ENCODE data around the gene KRT15. TPM values are rescaled to one million over a fixed set of nuclear protein-coding genes. Genes with fewer than 3 reads are reported as not detected.

KRT15 gene
- total RNA-seq, 6 donors from 2014 or later: 10.5 to 57.9 (median 19.2) TPM

DNA sequence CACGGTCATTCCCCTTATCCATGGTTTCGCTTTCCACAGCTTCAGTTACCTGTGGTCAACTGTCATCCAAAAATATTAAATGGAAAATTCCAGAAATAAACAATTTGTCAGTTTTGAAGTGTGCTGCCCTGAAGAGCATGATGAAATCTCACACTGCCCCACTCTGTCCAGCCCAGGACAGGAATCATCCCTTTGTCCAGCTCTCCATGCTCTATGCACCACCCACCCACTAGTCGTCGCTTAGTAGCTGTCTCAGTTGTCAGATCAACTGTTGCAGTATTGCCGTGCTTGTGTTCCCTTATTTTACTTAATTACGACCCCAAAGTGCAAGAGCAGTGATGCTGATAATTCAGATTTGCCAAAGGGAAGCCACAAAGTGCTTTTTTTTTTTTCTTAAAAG is 42.9 kb upstream of the KRT15 start:
- Histone ChIP-seq H3K4me1 (no peaks in the 10 kb centered on the region), H3K27ac (no peak overlapping the region), H3K9me3 (no peaks in the 10 kb centered on the region), H3K36me3 (no peaks in the 10 kb centered on the region), H3K4me3 (no peak overlapping the region), H3K27me3 (no peaks in the 10 kb centered on the region)
- TF ChIP-seq POLR2AphosphoS5 (IDR thresholded peaks at IDR 0.05) (no peak), POLR2A (IDR thresholded peaks at IDR 0.05) (no peak), EP300 (IDR thresholded peaks at IDR 0.05) (no peak)
- TF ChIP-seq, protein P1, sequence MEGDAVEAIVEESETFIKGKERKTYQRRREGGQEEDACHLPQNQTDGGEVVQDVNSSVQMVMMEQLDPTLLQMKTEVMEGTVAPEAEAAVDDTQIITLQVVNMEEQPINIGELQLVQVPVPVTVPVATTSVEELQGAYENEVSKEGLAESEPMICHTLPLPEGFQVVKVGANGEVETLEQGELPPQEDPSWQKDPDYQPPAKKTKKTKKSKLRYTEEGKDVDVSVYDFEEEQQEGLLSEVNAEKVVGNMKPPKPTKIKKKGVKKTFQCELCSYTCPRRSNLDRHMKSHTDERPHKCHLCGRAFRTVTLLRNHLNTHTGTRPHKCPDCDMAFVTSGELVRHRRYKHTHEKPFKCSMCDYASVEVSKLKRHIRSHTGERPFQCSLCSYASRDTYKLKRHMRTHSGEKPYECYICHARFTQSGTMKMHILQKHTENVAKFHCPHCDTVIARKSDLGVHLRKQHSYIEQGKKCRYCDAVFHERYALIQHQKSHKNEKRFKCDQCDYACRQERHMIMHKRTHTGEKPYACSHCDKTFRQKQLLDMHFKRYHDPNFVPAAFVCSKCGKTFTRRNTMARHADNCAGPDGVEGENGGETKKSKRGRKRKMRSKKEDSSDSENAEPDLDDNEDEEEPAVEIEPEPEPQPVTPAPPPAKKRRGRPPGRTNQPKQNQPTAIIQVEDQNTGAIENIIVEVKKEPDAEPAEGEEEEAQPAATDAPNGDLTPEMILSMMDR (IDR thresholded peaks at IDR 0.05): no peak
- WGBS, 2 donors: 80 to 83% methylated on average over 6 of the region's 6 CpGs
- DNase-seq (no peak), ATAC-seq (ENCODE audit: low FRiP score in 2 of 2) (no peak)

DNA sequence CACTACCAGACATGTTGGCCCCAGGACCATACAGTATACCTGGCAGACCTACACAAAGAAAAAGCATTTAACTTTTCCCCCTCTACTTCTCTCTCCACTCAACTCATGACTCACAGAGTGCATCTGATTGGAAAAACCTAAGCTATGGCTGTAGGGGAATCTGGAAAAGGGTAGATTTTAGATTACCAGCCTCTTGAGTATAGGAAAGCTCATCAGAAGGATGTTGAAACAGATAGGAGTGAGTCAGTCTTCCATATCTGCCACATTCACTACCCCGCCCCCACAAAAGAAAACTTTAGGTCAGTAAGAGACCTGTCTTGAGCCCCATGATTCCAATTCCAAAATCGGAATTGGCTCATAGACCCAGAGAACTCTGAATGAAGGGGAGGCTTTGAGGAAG is 40.9 kb upstream of the KRT15 start:
- no peak overlapping the region for H3K4me3 ChIP-seq
- no peaks in the 10 kb centered on the region for H3K27me3 ChIP-seq
- DNase-seq: no peak
- 81 to 84% methylated on average over 2 of the region's 2 CpGs for WGBS, 2 donors
- H3K4me1 ChIP-seq: no peaks in the 10 kb centered on the region
- ATAC-seq (ENCODE audit: low FRiP score in 2 of 2): no peak
- H3K9me3 ChIP-seq: no peaks in the 10 kb centered on the region
- TF ChIP-seq, protein P1 (IDR thresholded peaks at IDR 0.05): no peak
- no peak for TF ChIP-seq POLR2A (IDR thresholded peaks at IDR 0.05)
- no peak for TF ChIP-seq EP300 (IDR thresholded peaks at IDR 0.05)
- TF ChIP-seq POLR2AphosphoS5 (IDR thresholded peaks at IDR 0.05): no peak
- no peaks in the 10 kb centered on the region for H3K36me3 ChIP-seq
- no peak overlapping the region for H3K27ac ChIP-seq

DNA sequence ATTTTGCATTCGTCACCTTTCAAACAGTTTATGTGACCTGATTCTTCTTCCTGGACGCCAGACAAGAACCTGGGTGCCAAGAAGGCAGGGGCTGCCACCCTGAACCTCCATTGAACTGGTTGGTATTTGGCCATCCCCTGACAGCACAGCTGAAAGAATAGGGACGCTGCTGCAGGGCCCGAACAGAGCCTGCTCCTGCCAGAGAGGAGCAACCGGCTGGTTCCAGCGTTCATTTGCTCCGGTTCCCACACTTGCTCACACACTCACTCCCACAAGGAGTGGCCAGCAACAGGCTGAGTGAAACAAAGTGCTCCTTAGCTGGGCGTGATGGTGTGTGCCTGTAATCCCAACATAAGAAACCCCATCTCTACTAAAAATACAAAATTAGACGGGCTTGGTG is 38.2 kb upstream of the KRT15 start:
- Histone ChIP-seq H3K27ac (no peak overlapping the region), H3K36me3 (no peaks in the 10 kb centered on the region), H3K27me3 (no peaks in the 10 kb centered on the region), H3K4me3 (no peak overlapping the region), H3K9me3 (no peaks in the 10 kb centered on the region), H3K4me1 (no peaks in the 10 kb centered on the region)
- ATAC-seq (ENCODE audit: low FRiP score in 2 of 2) (no peak), DNase-seq (no peak)
- WGBS, 2 donors: 74 to 75% methylated on average over 8 to 9 of the region's 9 CpGs
- TF ChIP-seq, protein P1 (IDR thresholded peaks at IDR 0.05): no peak
- TF ChIP-seq POLR2AphosphoS5 (IDR thresholded peaks at IDR 0.05) (no peak), EP300 (IDR thresholded peaks at IDR 0.05) (no peak), POLR2A (IDR thresholded peaks at IDR 0.05) (no peak)

DNA sequence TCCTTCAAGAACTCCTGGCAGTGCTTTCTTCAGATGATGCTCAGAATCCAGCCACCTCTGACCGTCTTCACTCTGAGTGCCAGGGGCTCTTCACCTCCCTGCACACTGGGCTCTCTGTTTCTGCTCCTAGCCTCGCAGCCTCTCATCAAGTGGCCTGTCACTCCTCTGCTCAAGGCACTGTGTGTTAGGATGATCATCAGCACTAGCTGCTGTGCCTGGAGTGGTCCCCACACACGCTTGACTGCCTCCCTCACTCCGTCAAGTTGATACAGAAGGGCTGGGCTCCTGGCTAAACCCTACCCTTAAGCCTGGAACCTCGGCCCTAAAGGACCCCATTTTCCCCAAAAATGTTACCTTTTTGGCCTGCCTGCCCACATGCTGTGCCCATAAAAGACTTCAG is 37.6 kb upstream of the KRT15 start:
- WGBS, 2 donors: 54% methylated on average over 5 of the region's 5 CpGs
- Histone ChIP-seq H3K4me3 (no peak overlapping the region), H3K4me1 (no peaks in the 10 kb centered on the region), H3K27me3 (no peaks in the 10 kb centered on the region), H3K9me3 (no peaks in the 10 kb centered on the region), H3K27ac (no peak overlapping the region), H3K36me3 (no peaks in the 10 kb centered on the region)
- DNase-seq: no peak
- no peak for TF ChIP-seq POLR2A (IDR thresholded peaks at IDR 0.05)
- TF ChIP-seq, protein P1 (IDR thresholded peaks at IDR 0.05): no peak
- no peak for TF ChIP-seq EP300 (IDR thresholded peaks at IDR 0.05)
- TF ChIP-seq POLR2AphosphoS5 (IDR thresholded peaks at IDR 0.05): no peak
- ATAC-seq (ENCODE audit: low FRiP score in 2 of 2): no peak

DNA sequence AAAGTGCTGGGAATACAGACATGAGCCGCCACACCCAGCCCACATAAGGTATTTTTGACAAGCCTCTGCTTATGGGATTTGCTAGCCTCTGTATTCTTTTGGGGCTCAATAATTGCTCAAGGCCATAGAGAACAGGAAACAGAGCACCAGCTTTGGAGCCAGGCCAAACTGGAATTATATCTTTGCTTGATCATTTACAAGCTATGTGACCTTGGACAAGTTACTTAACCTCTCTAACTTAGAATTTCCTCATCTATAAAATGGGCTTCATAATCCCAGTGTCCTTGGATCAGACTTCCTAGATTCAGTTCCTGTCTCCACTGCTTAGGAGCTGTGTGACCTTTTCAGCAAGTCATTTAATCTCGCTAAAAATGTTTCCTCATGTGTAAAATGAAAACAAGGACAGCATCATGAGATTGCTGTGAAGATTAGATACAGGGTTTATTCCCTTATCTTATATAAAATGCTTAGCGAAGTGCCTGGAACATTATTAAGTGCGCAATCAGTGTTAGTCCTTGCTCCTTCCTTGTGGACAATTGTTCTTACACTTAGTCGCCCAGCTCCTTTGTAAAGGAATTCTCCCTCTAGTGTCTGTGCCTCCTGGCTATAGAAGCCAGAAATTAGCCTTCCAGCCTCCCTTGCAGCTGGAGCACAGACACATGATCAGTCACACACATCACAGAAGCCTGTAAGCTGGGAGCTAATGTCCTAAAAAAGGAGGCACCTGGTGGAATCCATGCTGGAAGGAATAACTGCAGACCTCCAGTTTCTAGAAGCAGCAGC is 36.6 kb upstream of the KRT15 start:
- DNase-seq (no peak), ATAC-seq (ENCODE audit: low FRiP score in 2 of 2) (no peak)
- Histone ChIP-seq H3K27me3 (no peaks in the 10 kb centered on the region), H3K36me3 (no peaks in the 10 kb centered on the region), H3K27ac (no peak overlapping the region), H3K4me1 (no peaks in the 10 kb centered on the region), H3K4me3 (no peak overlapping the region), H3K9me3 (no peaks in the 10 kb centered on the region)
- WGBS, 2 donors: 69 to 72% methylated on average over 5 of the region's 5 CpGs
- TF ChIP-seq, protein P1 (IDR thresholded peaks at IDR 0.05): no peak
- TF ChIP-seq EP300 (IDR thresholded peaks at IDR 0.05): no peak
- TF ChIP-seq POLR2AphosphoS5 (IDR thresholded peaks at IDR 0.05): no peak
- no peak for TF ChIP-seq POLR2A (IDR thresholded peaks at IDR 0.05)

All from upper lobe of left lung (tissue), 6 donors.